Calu3 (cell line): ENCODE data around the gene SH3RF3. TPM values are rescaled to one million over a fixed set of nuclear protein-coding genes. Genes with fewer than 3 reads are reported as not detected.

Source experiments
- BruUV-seq: library from RNA; stranded (reverse); fragments of 400-500 nt; replicated peaks from 2 replicates; lab custom pipeline; 2021; lab: Mats Ljungman, UMichigan
- CTCF ChIA-PET: fragments of 300-600 bp; sonication (Branson Sonifier 250); formaldehyde crosslinking; loops from one replicate; lab custom pipeline; 2022; ENCODE audit warnings: antibody characterized with exemption; lab: Charles Lee
- DNase-seq: peaks from one replicate; pipeline ENCODE4 v3.0.0; 2022
- H3K27ac Mint-ChIP-seq: one replicate; pipeline ENCODE4 v1.8.0; 2022; ENCODE audit warnings: mixed read lengths; ENCODE audit not compliant: unreplicated experiment
- H3K27me3 Mint-ChIP-seq: one replicate; pipeline ENCODE4 v1.8.0; 2022; ENCODE audit warnings: mixed read lengths; ENCODE audit not compliant: unreplicated experiment
- H3K36me3 Mint-ChIP-seq: one replicate; pipeline ENCODE4 v1.8.0; 2022; ENCODE audit warnings: mild to moderate bottlenecking, moderate library complexity, mixed read lengths; ENCODE audit not compliant: insufficient read depth, unreplicated experiment
- H3K4me1 Mint-ChIP-seq: one replicate; pipeline ENCODE4 v1.8.0; 2022; ENCODE audit warnings: mild to moderate bottlenecking, low read depth, mixed read lengths; ENCODE audit not compliant: unreplicated experiment
- H3K4me3 Mint-ChIP-seq: one replicate; pipeline ENCODE4 v1.8.0; 2022; ENCODE audit warnings: mild to moderate bottlenecking, low read depth, moderate library complexity, mixed read lengths; ENCODE audit not compliant: unreplicated experiment
- H3K9me3 Mint-ChIP-seq: one replicate; pipeline ENCODE4 v1.8.0; 2022; ENCODE audit warnings: low read depth, mixed read lengths; ENCODE audit not compliant: unreplicated experiment
- CTCF ChIP-seq: fragments of 200-600 bp; IDR thresholded peaks from one replicate; pipeline ENCODE4 v1.8.0; 2022; ENCODE audit warnings: antibody characterized with exemption; ENCODE audit not compliant: unreplicated experiment
- intact Hi-C: fragments of 100-400 bp; cut with micrococcal nuclease; formaldehyde crosslinking; loops from one replicate; pipeline ENCODE4 v1.10.0; 2022; ENCODE audit not compliant: unreplicated experiment
- total RNA-seq: library from RNA; stranded (reverse); gene quantifications from 2 replicates; pipeline ENCODE4 v1.2.3, GENCODE V29; 2022

SH3RF3 gene
- total RNA-seq, 1 experiment from 2014 or later: 0.17 TPM

- intact Hi-C loops: no loop called here
- no peaks in the 10 kb centered on the region for H3K36me3 Mint-ChIP-seq
- H3K27ac Mint-ChIP-seq: no peak overlapping the region
- H3K4me3 Mint-ChIP-seq: no peak overlapping the region
- TF ChIP-seq CTCF: no peak
- H3K9me3 Mint-ChIP-seq: no peaks in the 10 kb centered on the region
- CTCF ChIA-PET: interaction anchor here (0.7 kb wide), 1 partner anchor 181 kb away, joined by 3 read pairs; no protein-coding TSS in a partner anchor
- no TSS peak for BruUV-seq
- no peak for DNase-seq
- H3K27me3 Mint-ChIP-seq: peaks cover 97% of the 10 kb centered on the region
- no peaks in the 10 kb centered on the region for H3K4me1 Mint-ChIP-seq
These were observed 103.9 kb downstream of the SH3RF3 start for GRCh38 chr2:109232909-109233308.

- Mint-ChIP-seq H3K27me3 (peaks cover 91% of the 10 kb centered on the region), H3K4me1 (no peaks in the 10 kb centered on the region), H3K4me3 (no peak overlapping the region), H3K9me3 (no peaks in the 10 kb centered on the region), H3K36me3 (no peaks in the 10 kb centered on the region), H3K27ac (no peak overlapping the region)
- TF ChIP-seq CTCF: no peak
- no peak for DNase-seq
- intact Hi-C loops: no loop called here
- CTCF ChIA-PET: no interaction called here
- no TSS peak for BruUV-seq
These were observed 104.6 kb downstream of the SH3RF3 start for GRCh38 chr2:109233643-109234042.

GRCh38 chr2:109234355-109234754, 105.3 kb downstream of the SH3RF3 start:
- no peak overlapping the region for H3K4me3 Mint-ChIP-seq
- no peak overlapping the region for H3K27ac Mint-ChIP-seq
- H3K4me1 Mint-ChIP-seq: no peaks in the 10 kb centered on the region
- TF ChIP-seq CTCF: no peak
- peaks cover 91% of the 10 kb centered on the region for H3K27me3 Mint-ChIP-seq
- CTCF ChIA-PET: no interaction called here
- no peaks in the 10 kb centered on the region for H3K9me3 Mint-ChIP-seq
- intact Hi-C loops: no loop called here
- no TSS peak for BruUV-seq
- no peak for DNase-seq
- peaks cover 2% of the 10 kb centered on the region for H3K36me3 Mint-ChIP-seq

- no peaks in the 10 kb centered on the region for H3K9me3 Mint-ChIP-seq
- no peak for DNase-seq
- BruUV-seq: no TSS peak
- H3K27ac Mint-ChIP-seq: no peak overlapping the region
- peaks cover 5% of the 10 kb centered on the region for H3K36me3 Mint-ChIP-seq
- no peaks in the 10 kb centered on the region for H3K4me1 Mint-ChIP-seq
- H3K4me3 Mint-ChIP-seq: no peak overlapping the region
- CTCF ChIA-PET: no interaction called here
- intact Hi-C loops: no loop called here
- H3K27me3 Mint-ChIP-seq: peaks cover 93% of the 10 kb centered on the region
- no peak for TF ChIP-seq CTCF
These were observed 107.1 kb downstream of the SH3RF3 start for GRCh38 chr2:109236147-109236546.
